H1 (cell line): Measurements from ENCODE around the gene WSCD1. TPM values are rescaled to one million over a fixed set of nuclear protein-coding genes. Genes with fewer than 3 reads are reported as not detected.

Experiments used
- CTCF ChIA-PET: fragments of 300-600 bp; sonication (Branson Sonifier 250); formaldehyde crosslinking; loops from one replicate; lab custom pipeline; 2021; ENCODE audit not compliant: partially characterized antibody; lab: Charles Lee
- POLR2A ChIA-PET: fragments of 300-600 bp; sonication (Branson Sonifier 250); formaldehyde crosslinking; loops from one replicate; lab custom pipeline; 2021; ENCODE audit warnings: inconsistent platforms; ENCODE audit not compliant: partially characterized antibody; lab: Charles Lee
- DNase-seq, 2 experiments: peaks; one replicate each; pipeline versions ENCODE4 v3.0.0 to v3.0.0-alpha.2; 2010 to 2022; ENCODE audit warnings: low spot score in 2 of 2, low read depth in 1 of 2, mixed read lengths in 1 of 2
- FAIRE-seq: peaks from 2 replicates; lab custom pipeline; 2011; peaks lifted over from hg19 to GRCh38; lab: Jason Lieb, UNC
- H2AFZ ChIP-seq: 2 replicates; pipeline ENCODE4 v1.8.1; 2012; ENCODE audit warnings: low read length, inconsistent platforms
- H2AK5ac ChIP-seq: 2 replicates; pipeline ENCODE4 v1.6.1; 2013; ENCODE audit warnings: low read depth, low read length
- H2BK120ac ChIP-seq: replicated peaks from 2 replicates; pipeline ENCODE3; 2013; ENCODE audit warnings: low read depth, low read length, inconsistent platforms
- H2BK12ac ChIP-seq: 2 replicates; pipeline ENCODE4 v1.6.1; 2013; ENCODE audit warnings: low read depth, low read length
- H2BK15ac ChIP-seq: 2 replicates; pipeline ENCODE4 v1.6.1; 2013; ENCODE audit warnings: low read length
- H2BK20ac ChIP-seq: 2 replicates; pipeline ENCODE4 v1.6.1; 2013; ENCODE audit warnings: low read length
- H2BK5ac ChIP-seq: 2 replicates; pipeline ENCODE4 v1.6.1; 2013; ENCODE audit warnings: low read depth, low read length
- H3K14ac ChIP-seq: 2 replicates; pipeline ENCODE4 v1.6.1; 2013; ENCODE audit warnings: inconsistent platforms; ENCODE audit not compliant: insufficient read length
- H3K18ac ChIP-seq: 2 replicates; pipeline ENCODE4 v1.6.1; 2013; ENCODE audit warnings: low read length; ENCODE audit errors: extremely low read depth
- H3K23ac ChIP-seq: 2 replicates; pipeline ENCODE4 v1.6.1; 2013; ENCODE audit warnings: inconsistent platforms; ENCODE audit not compliant: insufficient read length
- H3K23me2 ChIP-seq: 2 replicates; pipeline ENCODE4 v1.6.1; 2013; ENCODE audit warnings: low read depth, low read length
- H3K27ac ChIP-seq: 2 replicates; pipeline ENCODE4 v1.6.1; 2011; ENCODE audit warnings: low read depth, low read length, inconsistent platforms
- H3K27me3 ChIP-seq, 4 experiments: replicated peaks in 1 of 4; 1 replicate in 1 of 4; 2 replicates in 3 of 4; pipeline versions ENCODE4 v1.6.1 to v1.8.1; 2011 to 2013; ENCODE audit warnings: low read length in 3 of 4, mild to moderate bottlenecking in 3 of 4, inconsistent platforms in 2 of 4, mixed read lengths in 2 of 4, moderate library complexity in 1 of 4; ENCODE audit not compliant: control insufficient read depth in 3 of 4, insufficient read depth in 3 of 4; ENCODE audit errors: extremely low read depth in 1 of 4
- H3K36me3 ChIP-seq, 4 experiments: 2 replicates each; pipeline versions ENCODE4 v1.6.1 to v1.8.1; 2011 to 2013; ENCODE audit warnings: mild to moderate bottlenecking in 4 of 4, low read length in 3 of 4, moderate library complexity in 2 of 4, control low read depth in 1 of 4, inconsistent platforms in 1 of 4; ENCODE audit not compliant: insufficient read depth in 4 of 4, control insufficient read depth in 2 of 4
- H3K4ac ChIP-seq: replicated peaks from 2 replicates; pipeline ENCODE3; 2013; ENCODE audit warnings: low read length, low read depth, mixed read lengths, inconsistent platforms; ENCODE audit not compliant: insufficient read length
- H3K4me1 ChIP-seq, 4 experiments: replicated peaks in 1 of 4; 1 replicate in 1 of 4; 2 replicates in 3 of 4; pipeline versions ENCODE4 v1.6.1 to v1.8.1; 2011 to 2013; ENCODE audit warnings: low read length in 3 of 4, inconsistent platforms in 2 of 4, mixed read lengths in 1 of 4; ENCODE audit not compliant: insufficient read depth in 4 of 4, control insufficient read depth in 3 of 4
- H3K4me2 ChIP-seq, 2 experiments: 2 replicates each; pipeline versions ENCODE4 v1.6.1 to v1.8.1; 2011 to 2013; ENCODE audit warnings: low read depth in 2 of 2, low read length in 2 of 2, control low read depth in 1 of 2, inconsistent platforms in 1 of 2, mild to moderate bottlenecking in 1 of 2; ENCODE audit not compliant: insufficient read depth in 1 of 2
- H3K4me3 ChIP-seq, 4 experiments: fragments of 200-600, 300-600 bp in 1 of 4; sonication (generic), shearing (Covaris generic), sonication (Bioruptor Twin) in 1 of 4; 2 replicates each; pipeline versions ENCODE4 v1.5.1 to v1.8.1; 2011 to 2016; ENCODE audit warnings: low read length in 4 of 4, low read depth in 3 of 4, control low read depth in 2 of 4, inconsistent platforms in 2 of 4, mild to moderate bottlenecking in 2 of 4, mixed read lengths in 1 of 4, moderate library complexity in 1 of 4; ENCODE audit not compliant: insufficient read depth in 2 of 4; ENCODE audit errors: extremely low read depth in 1 of 4
- H3K56ac ChIP-seq: replicated peaks from 2 replicates; pipeline ENCODE3; 2013; ENCODE audit warnings: low read depth, mild to moderate bottlenecking, mixed read lengths, low read length, inconsistent platforms; ENCODE audit not compliant: insufficient read length
- H3K79me1 ChIP-seq: 2 replicates; pipeline ENCODE4 v1.6.1; 2013; ENCODE audit warnings: low read depth, low read length, control low read depth
- H3K79me2 ChIP-seq, 2 experiments: 2 replicates each; pipeline versions ENCODE4 v1.6.1 to v1.8.1; 2012 to 2013; ENCODE audit warnings: low read length in 2 of 2, mild to moderate bottlenecking in 2 of 2, inconsistent platforms in 1 of 2; ENCODE audit not compliant: insufficient read depth in 2 of 2, control insufficient read depth in 1 of 2
- H3K9ac ChIP-seq, 4 experiments: replicated peaks in 1 of 4; 1 replicate in 1 of 4; 2 replicates in 3 of 4; pipeline versions ENCODE4 v1.6.1 to v1.8.1; 2011 to 2013; ENCODE audit warnings: low read depth in 3 of 4, low read length in 3 of 4, control low read depth in 2 of 4, mild to moderate bottlenecking in 2 of 4, moderate library complexity in 2 of 4, inconsistent platforms in 1 of 4; ENCODE audit errors: extremely low read depth in 1 of 4
- H3K9me3 ChIP-seq, 2 experiments: 2 replicates each; pipeline versions ENCODE4 v1.6.1 to v1.8.1; 2012 to 2013; ENCODE audit warnings: mild to moderate bottlenecking in 2 of 2, moderate library complexity in 2 of 2, control low read depth in 1 of 2, inconsistent platforms in 1 of 2, low read depth in 1 of 2, low read length in 1 of 2, mixed read lengths in 1 of 2; ENCODE audit not compliant: insufficient read depth in 2 of 2
- H4K20me1 ChIP-seq, 2 experiments: replicated peaks in 1 of 2; 2 replicates each; pipeline versions ENCODE3 to v1.8.1; 2011 to 2013; ENCODE audit warnings: inconsistent platforms in 2 of 2, low read length in 2 of 2, mild to moderate bottlenecking in 1 of 2; ENCODE audit not compliant: insufficient read depth in 2 of 2, control insufficient read depth in 1 of 2
- H4K5ac ChIP-seq: 2 replicates; pipeline ENCODE4 v1.6.1; 2013; ENCODE audit warnings: low read length, low read depth, mixed read lengths, inconsistent platforms; ENCODE audit not compliant: insufficient read length
- H4K8ac ChIP-seq: 2 replicates; pipeline ENCODE4 v1.8.0; 2013; ENCODE audit warnings: mild to moderate bottlenecking, moderate library complexity, low read length, inconsistent platforms; ENCODE audit not compliant: insufficient read depth; ENCODE audit errors: extremely low read depth
- H4K91ac ChIP-seq: replicated peaks from 2 replicates; pipeline ENCODE3; 2013; ENCODE audit warnings: low read length, mixed read lengths, inconsistent platforms; ENCODE audit not compliant: insufficient read length
- CHD2 ChIP-seq: IDR thresholded peaks from 2 replicates; pipeline ENCODE4 v1.6.1; 2012; ENCODE audit warnings: low read length, improper control_type of control experiment
- GTF2F1 ChIP-seq: IDR thresholded peaks from 2 replicates; pipeline ENCODE4 v1.6.1; 2012; ENCODE audit warnings: low read depth, low read length, improper control_type of control experiment, borderline replicate concordance
- WGBS, 2 experiments: shearing (Covaris generic) in 1 of 2; methylation state at CpG; one replicate each; pipeline versions ENCODE4 v1.1.6 to v1.1.7; 2013 to 2015; ENCODE audit warnings: low lambda C conversion rate in 2 of 2, mixed read lengths in 2 of 2, inconsistent platforms in 1 of 2, low coverage in 1 of 2, missing lambda C conversion rate in 1 of 2; ENCODE audit not compliant: insufficient replicate concordance in 2 of 2, insufficient coverage in 1 of 2, insufficient read length in 1 of 2; ENCODE audit errors: extremely low coverage in 1 of 2, missing lambda C conversion rate in 1 of 2; 5-methylcytosine and 5-hydroxymethylcytosine counted together
- polyA plus RNA-seq, 7 experiments: library from polyadenylated mRNA; depleted of rRNA in 3 of 7; stranded (reverse) in 5 of 7; unstranded in 2 of 7; fragments of >200 nt in 5 of 7; fragments of 200-250 nt in 2 of 7; gene quantifications; 1 replicate in 5 of 7; 2 replicates in 1 of 7; 4 replicates in 1 of 7; pipeline versions ENCODE4 v1.2.1 to v1.2.3, GENCODE V29; 2011 to 2013; ENCODE audit warnings: missing spikeins in 2 of 7, mixed read lengths in 2 of 7
- total RNA-seq: library from RNA; stranded (reverse); fragmentation: NEBNext Ultra II Directional; extraction: Animal tissue kit (Norgen Biotek cat#: 25700); gene quantifications from 2 replicates; pipeline ENCODE4 v1.2.1, GENCODE V29; 2021

Gene WSCD1
- total and polyA plus RNA-seq, 2 of the 8 experiments (the other 6 are each of a cell fraction or from before 2014, with no cell fraction given): 21.9 to 39.0 TPM

DNA sequence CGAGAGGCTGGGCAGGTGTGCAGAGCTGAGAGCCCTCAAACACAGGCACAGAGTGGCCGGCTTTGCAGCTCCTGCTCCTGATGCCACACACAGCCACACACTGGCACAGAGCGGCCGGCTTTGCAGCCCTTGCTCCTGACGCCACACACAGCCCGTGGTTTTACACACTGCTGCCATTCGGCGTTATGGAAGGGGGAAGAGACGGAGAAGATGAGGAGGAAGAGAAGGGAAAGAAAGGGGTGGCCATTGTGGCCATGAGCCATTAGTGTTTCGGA lies 26.8 kb downstream of the WSCD1 start:
- Histone ChIP-seq H3K14ac (no peak overlapping the region), H2BK20ac (no peak overlapping the region), H3K56ac (no peak overlapping the region), H3K9ac (no peak overlapping the region), H2AK5ac (no peak overlapping the region), H3K79me2 (no peaks in the 10 kb centered on the region), H4K91ac (no peak overlapping the region), H3K4me2 (no peak overlapping the region), H2BK5ac (peak overlapping the region; percentile 66; the same call in 1 of the 2 replicates), H3K36me3 (peaks cover 0 to 12% (median 4%) of the 10 kb centered on the region in 4 experiments; a peak in 6 of 8 replicates), H2AFZ (no peak overlapping the region), H2BK15ac (no peak overlapping the region), H4K20me1 (no peaks in the 10 kb centered on the region), H3K23me2 (no peaks in the 10 kb centered on the region; the same call in 1 of the 2 replicates), H2BK120ac (no peak overlapping the region), H4K8ac (no peak overlapping the region), H3K4me3 (no peak overlapping the region), H3K4me1 (peaks cover 2 to 19% (median 15%) of the 10 kb centered on the region in 4 experiments), H3K18ac (no peak overlapping the region), H3K23ac (no peak overlapping the region), H4K5ac (no peak overlapping the region), H2BK12ac (no peak overlapping the region), H3K9me3 (no peaks in the 10 kb centered on the region), H3K27ac (no peak overlapping the region), H3K79me1 (no peaks in the 10 kb centered on the region), H3K4ac (no peak overlapping the region), H3K27me3 (no peaks in the 10 kb centered on the region)
- no peak for FAIRE-seq
- no peak for DNase-seq
- CTCF ChIA-PET: no interaction called here
- WGBS, 2 experiments: 93% methylated on average over 9 of the region's 10 CpGs; no CpG with 5 or more reads in 1 of the 2 experiments
- POLR2A ChIA-PET: no interaction called here
- TF ChIP-seq CHD2 (no peak), GTF2F1 (no peak)
